ENCODE data around the gene AKAP13.

GRCh38 chr15:85509973-85510372, 129.6 kb downstream of the AKAP13 start:
- no peak for TF ChIP-seq CTCF (IDR thresholded peaks at IDR 0.05)
- no peak for TF ChIP-seq POLR2A (IDR thresholded peaks at IDR 0.05)

Data from testis (tissue), 2 donors.